AG10803 (cell line): Measurements from ENCODE around the gene SH3RF3.
A peak's percentile ranks its signal among the peaks of the same experiment; 100 is the strongest.

ENCODE experiments used
- DNase-seq: peaks from one replicate; pipeline ENCODE4 v3.0.0; 2010; ENCODE audit warnings: low read depth
- H3K4me3 ChIP-seq: 2 replicates; pipeline ENCODE4 v1.5.1; 2011; ENCODE audit warnings: mild to moderate bottlenecking, low read length, control low read depth
- CTCF ChIP-seq: conservative IDR thresholded peaks from 2 replicates; pipeline ENCODE4 v1.5.1; 2011; ENCODE audit warnings: mild to moderate bottlenecking, low read length, control low read depth, inconsistent platforms

Gene SH3RF3

GRCh38 chr2:109259671-109260070, 130.7 kb downstream of the SH3RF3 start:
- no peak for DNase-seq
- no peak for TF ChIP-seq CTCF
- no peak overlapping the region for H3K4me3 ChIP-seq

- DNase-seq, result no peak
- no peak for TF ChIP-seq CTCF
These were observed 131.3 kb downstream of the SH3RF3 start for GRCh38 chr2:109260116-109260855.

GRCh38 chr2:109260886-109261700, 132.1 kb downstream of the SH3RF3 start:
- H3K4me3 ChIP-seq, result no peak overlapping the region
- TF ChIP-seq CTCF, result peak; percentile 39
- peak; percentile 13 for DNase-seq

More at GRCh38 chr2:109260116-109260855, 131.3 kb downstream of the SH3RF3 start:
- H3K4me3 ChIP-seq, result no peak overlapping the region

GRCh38 chr2:109261906-109262631, 133.1 kb downstream of the SH3RF3 start:
- no peak for DNase-seq

GRCh38 chr2:109264595-109265328, 135.8 kb downstream of the SH3RF3 start:
- TF ChIP-seq CTCF, result no peak
- DNase-seq, result peak; percentile 75
- H3K4me3 ChIP-seq, result no peak overlapping the region

More at GRCh38 chr2:109261906-109262631, 133.1 kb downstream of the SH3RF3 start:
- TF ChIP-seq CTCF, result no peak
- no peak overlapping the region for H3K4me3 ChIP-seq

- TF ChIP-seq CTCF, result no peak
- DNase-seq, result no peak
- H3K4me3 ChIP-seq, result no peak overlapping the region
These were observed 136.4 kb downstream of the SH3RF3 start for GRCh38 chr2:109265369-109265768.
